Endothelial cell of umbilical vein (primary cell): ENCODE measurements around the gene HIPK1. TPM values are rescaled to one million over a fixed set of nuclear protein-coding genes. Genes with fewer than 3 reads are reported as not detected.

Source experiments
- BruUV-seq: library from RNA; stranded (reverse); fragments of 400-500 nt; replicated peaks from 2 replicates; lab custom pipeline; 2021; lab: Mats Ljungman, UMichigan
- CTCF ChIA-PET: fragments of 300-600, 350-600 bp; sonication (Branson Sonifier 250); formaldehyde crosslinking; loops from one replicate; lab custom pipeline; 2021; ENCODE audit warnings: antibody characterized with exemption, inconsistent platforms; lab: Charles Lee
- POLR2A ChIA-PET: fragments of 300-600, 350-600 bp; sonication (Branson Sonifier 250); formaldehyde crosslinking; loops from one replicate; lab custom pipeline; 2021; ENCODE audit warnings: antibody characterized with exemption, inconsistent platforms; lab: Charles Lee
- DNase-seq: peaks from one replicate; pipeline ENCODE4 v3.0.0-alpha.2; 2011; ENCODE audit warnings: low read depth, low spot score
- FAIRE-seq: peaks from 2 replicates; lab custom pipeline; 2011; peaks lifted over from hg19 to GRCh38; lab: Jason Lieb, UNC
- H2AFZ ChIP-seq: 2 replicates; pipeline ENCODE4 v1.6.0; 2012; ENCODE audit warnings: low read depth, low read length, control low read depth, inconsistent platforms
- H3K27ac ChIP-seq: 2 replicates; pipeline ENCODE4 v1.5.1; 2011; ENCODE audit warnings: low read depth, mild to moderate bottlenecking, control low read depth, low read length, moderate library complexity; ENCODE audit not compliant: insufficient read depth
- H3K27me3 ChIP-seq, 2 experiments: 2 replicates each; pipeline versions ENCODE4 v1.6.0 to v1.6.1; 2011; ENCODE audit warnings: low read length in 2 of 2, mixed read lengths in 1 of 2; ENCODE audit not compliant: control insufficient read depth in 2 of 2, insufficient read depth in 2 of 2
- H3K36me3 ChIP-seq, 2 experiments: 2 replicates in 1 of 2; 3 replicates in 1 of 2; pipeline ENCODE4 v1.5.1; 2011; ENCODE audit warnings: low read length in 2 of 2, mild to moderate bottlenecking in 1 of 2, moderate library complexity in 1 of 2; ENCODE audit not compliant: control insufficient read depth in 2 of 2, insufficient read depth in 2 of 2; ENCODE audit errors: extremely low read depth in 1 of 2
- H3K4me1 ChIP-seq: 3 replicates; pipeline ENCODE4 v1.5.1; 2011; ENCODE audit warnings: mild to moderate bottlenecking, low read length; ENCODE audit not compliant: control insufficient read depth, insufficient read depth; ENCODE audit errors: extremely low read depth
- H3K4me2 ChIP-seq: 2 replicates; pipeline ENCODE4 v1.6.1; 2011; ENCODE audit warnings: low read length, control low read depth, mixed read lengths; ENCODE audit not compliant: insufficient read depth
- H3K4me3 ChIP-seq, 3 experiments: fragments of 200-600 bp in 1 of 3; sonication (generic), shearing (Covaris generic) in 1 of 3; replicated peaks in 1 of 3; 2 replicates each; pipeline ENCODE4 v1.5.1; 2011 to 2016; ENCODE audit warnings: control low read depth in 3 of 3, low read length in 3 of 3, mild to moderate bottlenecking in 2 of 3, inconsistent platforms in 1 of 3, low read depth in 1 of 3, moderate library complexity in 1 of 3; ENCODE audit not compliant: insufficient read depth in 1 of 3
- H3K79me2 ChIP-seq: 2 replicates; pipeline ENCODE4 v1.6.0; 2012; ENCODE audit warnings: low read length, inconsistent platforms; ENCODE audit not compliant: control insufficient read depth, insufficient read depth
- H3K9ac ChIP-seq: replicated peaks from 2 replicates; pipeline ENCODE3; 2011; ENCODE audit warnings: low read length, control low read depth; ENCODE audit not compliant: insufficient read depth; ENCODE audit errors: extremely low read depth
- H3K9me1 ChIP-seq: replicated peaks from 3 replicates; pipeline ENCODE4 v1.6.0; 2011; ENCODE audit warnings: mild to moderate bottlenecking, low read length; ENCODE audit not compliant: control insufficient read depth, insufficient read depth; ENCODE audit errors: extremely low read depth
- H3K9me3 ChIP-seq: replicated peaks from 2 replicates; pipeline ENCODE4 v1.5.1; 2012; ENCODE audit warnings: low read length, inconsistent platforms; ENCODE audit not compliant: control insufficient read depth, insufficient read depth
- H4K20me1 ChIP-seq: replicated peaks from 2 replicates; pipeline ENCODE3; 2011; ENCODE audit warnings: mild to moderate bottlenecking, low read length; ENCODE audit not compliant: control insufficient read depth, insufficient read depth; ENCODE audit errors: extremely low read depth
- CTCF ChIP-seq, 2 donors: IDR thresholded peaks; 1 replicate in 1 of 2; 2 replicates in 1 of 2; pipeline ENCODE4 v1.5.1; 2011; ENCODE audit warnings: low read length in 2 of 2, mild to moderate bottlenecking in 2 of 2, moderate library complexity in 2 of 2, control low read depth in 1 of 2, inconsistent platforms in 1 of 2, low read depth in 1 of 2; ENCODE audit not compliant: insufficient read depth in 1 of 2; ENCODE audit errors: extremely low read depth in 1 of 2
- EZH2 ChIP-seq: IDR thresholded peaks from 2 replicates; pipeline ENCODE4 v1.6.1; 2012; ENCODE audit warnings: borderline replicate concordance, low read depth, mild to moderate bottlenecking, moderate library complexity, low read length, inconsistent platforms; ENCODE audit not compliant: severe bottlenecking
- FOS ChIP-seq: IDR thresholded peaks from 2 replicates; pipeline ENCODE4 v1.6.1; 2011; ENCODE audit warnings: mild to moderate bottlenecking, low read length, moderate library complexity, borderline replicate concordance; ENCODE audit not compliant: insufficient read depth
- GATA2 ChIP-seq: IDR thresholded peaks from 2 replicates; pipeline ENCODE4 v1.7.0; 2011; ENCODE audit warnings: low read depth, mild to moderate bottlenecking, moderate library complexity, mixed read lengths, low read length; ENCODE audit not compliant: insufficient read length, insufficient read depth
- JUN ChIP-seq: IDR thresholded peaks from 2 replicates; pipeline ENCODE4 v1.6.1; 2011; ENCODE audit warnings: borderline replicate concordance, low read depth; ENCODE audit not compliant: insufficient read length, insufficient read depth
- MAX ChIP-seq: IDR thresholded peaks from 2 replicates; pipeline ENCODE4 v1.6.1; 2011; ENCODE audit not compliant: insufficient read depth, insufficient read length
- MYC ChIP-seq: IDR thresholded peaks from one replicate; pipeline ENCODE4 v1.6.1; 2011; ENCODE audit warnings: mild to moderate bottlenecking, low read depth, low read length
- POLR2A ChIP-seq: IDR thresholded peaks from 2 replicates; pipeline ENCODE4 v1.6.1; 2012; ENCODE audit warnings: low read depth, mild to moderate bottlenecking, control low read depth, low read length
- POLR2AphosphoS5 ChIP-seq: IDR thresholded peaks from 2 replicates; pipeline ENCODE4 v1.6.1; 2012; ENCODE audit warnings: low read depth, mild to moderate bottlenecking, control low read depth, low read length, moderate library complexity; ENCODE audit not compliant: insufficient read depth
- dilution Hi-C: fragments of 300-500 bp; cut with MboI; formaldehyde crosslinking; loops from one replicate; pipeline ENCODE4 v1.15.0; 2019; ENCODE audit warnings: low sequenced_read_pairs; ENCODE audit not compliant: extremely low pct_ligation_motif_present
- intact Hi-C: fragments of 100-400 bp; cut with micrococcal nuclease; formaldehyde crosslinking; loops from one replicate; pipeline ENCODE4 v1.10.0; 2022
- polyA plus RNA-seq, 4 experiments: library from polyadenylated mRNA; depleted of rRNA in 3 of 4; stranded (reverse) in 3 of 4; unstranded in 1 of 4; fragments of >200 nt; gene quantifications; 2 replicates each; pipeline versions ENCODE4 v1.2.1 to v1.2.3, GENCODE V29; 2011 to 2012; ENCODE audit warnings: missing spikeins in 1 of 4
- total RNA-seq: library from RNA; stranded (reverse); gene quantifications from 2 replicates; pipeline ENCODE4 v1.2.3, GENCODE V29; 2021

Gene HIPK1
- total and polyA plus RNA-seq, 2 donors (not counting 3 experiments of a cell fraction or from before 2014, with no cell fraction given): 39.3 to 56.1 TPM

DNA sequence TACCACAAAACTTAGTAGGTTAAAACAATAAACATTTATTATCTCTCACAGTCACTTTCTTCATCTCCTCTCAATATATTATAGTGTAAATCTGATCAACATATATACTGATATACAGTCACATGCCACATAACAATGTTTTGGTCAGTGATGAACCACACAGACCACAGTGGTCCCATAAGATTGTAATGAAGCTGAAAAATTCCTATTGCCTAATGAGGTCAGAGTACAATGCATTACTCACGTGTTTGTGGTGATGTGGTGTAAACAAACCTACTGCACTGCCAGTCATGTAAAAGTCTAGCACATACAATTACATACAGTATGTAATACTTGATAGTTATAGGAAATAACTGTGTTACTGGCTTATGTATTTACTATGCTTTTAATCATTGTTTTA lies 80.3 kb downstream of the HIPK1 start:
- Histone ChIP-seq H3K9me3 (no peaks in the 10 kb centered on the region), H3K4me1 (no peaks in the 10 kb centered on the region), H3K9ac (no peak overlapping the region), H3K4me2 (no peak overlapping the region), H3K36me3 (no peaks in the 10 kb centered on the region), H3K27me3 (peaks cover 0 to 4% of the 10 kb centered on the region in 2 experiments), H2AFZ (no peak overlapping the region), H3K27ac (no peak overlapping the region), H3K79me2 (no peaks in the 10 kb centered on the region), H4K20me1 (no peaks in the 10 kb centered on the region), H3K4me3 (no peak overlapping the region), H3K9me1 (no peaks in the 10 kb centered on the region)
- no peak for TF ChIP-seq MYC
- no peak for TF ChIP-seq CTCF (IDR thresholded peaks at IDR 0.05; ENCODE audit: extremely low read depth in 1 of 2, insufficient read depth in 1 of 2, low read depth in 1 of 2, low read length in 2 of 2)
- TF ChIP-seq MAX: no peak
- TF ChIP-seq JUN: no peak
- no peak for TF ChIP-seq EZH2
- TF ChIP-seq POLR2A: no peak
- no peak for TF ChIP-seq FOS
- no peak for TF ChIP-seq POLR2AphosphoS5
- no peak for TF ChIP-seq GATA2
- ChIA-PET CTCF (interaction anchor here (0.9 to 1.5 kb wide), 3 partner anchors 25 to 31 kb away, joined by 3 to 6 read pairs (median 4); partner anchors contain the start of gene OLFML3), POLR2A (no interaction called here)
- FAIRE-seq: no peak
- intact Hi-C loops (no loop called here), dilution Hi-C loops (no loop called here)
- BruUV-seq: no TSS peak
- no peak for DNase-seq
